Measurements from ENCODE around the gene RBM33.

RBM33 gene

DNA sequence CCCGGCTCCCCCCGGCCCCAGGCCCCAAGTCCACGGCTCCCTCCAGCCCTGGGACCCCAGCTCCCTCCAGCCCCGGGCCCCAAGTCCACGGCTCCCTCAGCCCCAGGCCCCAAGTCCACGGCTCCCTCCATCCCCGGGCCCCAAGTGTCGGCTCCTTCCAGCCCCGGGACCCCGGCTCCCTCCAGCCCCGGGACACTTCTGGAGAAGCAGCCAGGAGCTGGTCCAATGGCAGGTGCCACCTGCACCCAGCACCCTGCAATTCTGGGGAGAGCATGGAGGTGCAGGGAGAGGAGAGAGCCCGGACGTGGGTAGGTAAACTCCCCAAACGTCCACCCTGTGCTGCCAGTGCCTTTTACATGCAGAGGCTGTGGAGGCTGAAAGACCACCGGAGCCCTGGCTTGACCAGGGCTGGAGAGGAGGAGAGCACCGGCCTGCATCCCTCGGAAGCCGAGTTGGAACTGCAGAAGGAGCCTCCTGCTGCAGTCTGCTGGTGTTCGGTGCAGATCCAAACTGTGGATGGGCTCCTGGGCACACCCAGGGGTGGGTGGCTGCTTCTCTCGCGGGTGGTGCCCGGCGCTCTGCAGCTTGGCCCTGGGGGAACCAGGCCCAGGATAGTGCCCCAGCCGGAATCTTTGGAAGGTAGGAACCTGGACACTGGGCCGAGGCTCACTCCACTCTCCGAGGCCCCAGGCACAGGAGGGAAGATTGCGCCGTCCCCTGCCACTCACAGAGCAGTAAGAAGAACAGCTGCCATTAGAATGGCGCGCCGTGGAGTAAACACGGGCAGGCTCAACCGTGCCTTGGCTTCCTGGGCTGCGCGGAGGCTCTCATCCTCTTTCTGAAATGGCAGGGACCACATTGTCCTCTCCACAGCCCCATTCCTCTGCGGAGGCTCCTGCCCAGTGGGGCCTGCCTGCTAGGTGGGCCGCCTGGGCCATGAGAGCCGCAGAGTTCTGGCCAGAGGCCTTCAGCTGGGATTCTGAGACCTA lies 153.1 kb downstream of the RBM33 start:
- Mint-ChIP-seq H3K27me3 (peaks cover 75% of the 10 kb centered on the region), H3K9me3 (no peaks in the 10 kb centered on the region), H3K27ac (no peak overlapping the region), H3K36me3 (peaks cover 2% of the 10 kb centered on the region), H3K4me1 (peaks cover 14% of the 10 kb centered on the region), H3K4me3 (no peak overlapping the region)
- CTCF ChIA-PET, result no interaction called here
- DNase-seq, result no peak

DNA sequence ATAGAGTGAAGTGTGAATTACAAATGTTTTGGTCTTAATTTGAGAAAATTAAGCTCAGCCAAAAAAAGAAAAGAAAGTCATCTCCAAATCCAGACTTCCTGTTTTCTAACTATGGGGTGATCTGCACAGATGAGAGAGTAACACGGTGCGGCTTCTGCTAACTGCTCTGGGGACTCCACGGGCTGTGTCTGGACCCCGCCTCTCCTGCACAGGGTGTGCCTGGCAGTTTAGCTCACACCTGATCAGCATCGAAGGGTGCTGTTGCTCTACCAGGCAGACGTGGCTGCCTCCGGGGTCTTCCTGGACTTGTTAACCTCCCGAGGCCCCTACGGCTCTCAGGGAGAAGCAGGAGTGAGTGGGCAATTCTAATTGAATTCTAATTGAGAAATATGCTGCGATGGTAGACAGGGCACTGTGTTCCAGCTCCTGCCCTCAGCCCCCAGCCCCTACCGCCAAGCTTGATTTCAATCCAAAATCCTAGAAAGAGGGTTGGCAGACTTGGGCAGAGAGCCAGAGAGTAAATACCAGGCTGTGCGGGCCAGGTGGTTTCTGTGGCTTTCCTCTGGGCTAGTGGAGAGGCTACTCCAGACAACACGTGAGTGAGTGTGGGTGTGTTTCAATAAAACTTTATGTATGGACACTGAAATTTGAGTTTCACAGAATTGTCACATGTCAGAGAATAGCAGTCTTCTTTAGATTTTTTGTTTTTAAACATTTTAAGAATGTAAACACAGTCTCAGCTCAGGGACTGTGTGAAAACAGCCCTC lies 154.4 kb downstream of the RBM33 start:
- Mint-ChIP-seq H3K27ac (no peak overlapping the region), H3K36me3 (peaks cover 2% of the 10 kb centered on the region)
- CTCF ChIA-PET, result interaction anchor here (0.6 kb wide), 1 partner anchor 200 kb away, joined by 3 read pairs; no protein-coding TSS in a partner anchor

DNA sequence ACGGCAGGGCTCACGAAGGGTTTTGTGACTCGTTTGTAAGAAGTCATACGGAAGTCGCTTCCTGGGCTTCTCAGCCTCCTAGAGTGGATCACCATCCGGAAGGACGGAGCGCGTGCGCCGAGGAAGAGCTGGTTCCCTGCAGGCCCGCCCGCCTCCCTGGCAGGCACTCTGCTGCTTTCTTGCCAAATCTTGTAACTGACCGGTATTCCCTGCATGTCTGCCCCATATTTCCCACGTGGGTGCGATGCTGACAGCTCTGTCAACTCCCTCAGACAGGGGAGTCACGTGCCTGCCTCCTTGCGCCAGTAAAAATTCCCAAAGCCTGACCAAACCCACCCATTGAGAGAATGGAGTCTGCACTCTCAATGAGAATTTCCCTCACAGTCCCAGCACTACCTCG lies 155.1 kb downstream of the RBM33 start:
- Mint-ChIP-seq H3K4me3 (no peak overlapping the region), H3K27ac (no peak overlapping the region), H3K9me3 (no peaks in the 10 kb centered on the region), H3K36me3 (peaks cover 2% of the 10 kb centered on the region), H3K27me3 (peaks cover 94% of the 10 kb centered on the region), H3K4me1 (peaks cover 21% of the 10 kb centered on the region)
- DNase-seq, result no peak
- CTCF ChIA-PET, result no interaction called here

More for the DNA sequence above, 154.4 kb downstream of the RBM33 start:
- peaks cover 87% of the 10 kb centered on the region for H3K27me3 Mint-ChIP-seq
- DNase-seq, result no peak
- no peaks in the 10 kb centered on the region for H3K9me3 Mint-ChIP-seq
- peaks cover 18% of the 10 kb centered on the region for H3K4me1 Mint-ChIP-seq
- H3K4me3 Mint-ChIP-seq, result no peak overlapping the region

DNA sequence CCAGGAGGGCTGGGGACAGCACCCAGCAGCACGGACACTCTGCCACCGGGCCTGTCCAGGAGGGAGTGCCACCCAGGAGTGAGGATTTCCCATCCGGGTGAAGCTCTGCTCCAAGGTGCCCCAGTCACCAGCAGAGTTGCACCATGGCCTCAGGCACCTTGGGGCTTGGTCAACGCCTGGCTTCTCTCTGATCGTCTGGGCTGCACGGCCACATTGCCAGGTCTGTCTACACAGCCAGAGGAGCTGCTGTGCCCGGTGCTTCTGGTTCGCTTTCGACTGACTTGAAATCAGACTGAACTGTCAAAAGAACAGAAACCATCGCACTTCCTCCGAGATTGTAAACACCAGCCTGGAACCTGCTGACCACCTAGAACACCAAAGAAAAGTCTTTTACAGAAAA lies 155.8 kb downstream of the RBM33 start:
- Mint-ChIP-seq H3K27me3 (peaks cover 98% of the 10 kb centered on the region), H3K9me3 (no peaks in the 10 kb centered on the region), H3K4me3 (no peak overlapping the region), H3K27ac (no peak overlapping the region), H3K4me1 (peaks cover 24% of the 10 kb centered on the region), H3K36me3 (peaks cover 2% of the 10 kb centered on the region)
- CTCF ChIA-PET, result no interaction called here
- no peak for DNase-seq

DNA sequence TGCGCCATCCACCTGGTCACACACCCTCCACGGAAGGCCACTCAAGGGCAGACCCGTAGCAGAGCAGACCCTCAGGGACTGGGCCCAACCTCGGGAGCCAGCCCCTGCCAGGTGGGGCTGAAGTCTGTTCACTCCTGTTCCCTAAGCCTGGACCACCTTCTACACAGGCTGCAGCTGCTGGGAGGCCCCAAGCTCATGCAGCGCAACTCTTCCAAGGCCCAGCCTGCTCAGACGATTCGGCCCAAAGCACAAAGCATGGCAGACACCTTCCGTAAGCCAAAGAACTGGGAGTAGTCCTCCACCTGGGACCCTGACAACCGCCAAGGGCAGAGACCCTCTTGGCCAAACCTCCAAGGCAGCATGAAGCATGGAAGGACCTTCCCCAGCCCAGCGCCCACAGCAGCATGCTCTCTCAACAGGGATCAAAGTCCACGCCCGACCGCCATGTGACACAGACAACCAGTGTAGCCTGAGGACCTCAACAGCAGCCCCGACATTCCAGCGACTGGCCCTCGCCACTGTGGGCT lies 156.3 kb downstream of the RBM33 start:
- H3K4me1 Mint-ChIP-seq, result peaks cover 24% of the 10 kb centered on the region
- no peak overlapping the region for H3K27ac Mint-ChIP-seq
- CTCF ChIA-PET, result no interaction called here
- peaks cover 98% of the 10 kb centered on the region for H3K27me3 Mint-ChIP-seq
- no peak for DNase-seq
- H3K4me3 Mint-ChIP-seq, result no peak overlapping the region
- peaks cover 2% of the 10 kb centered on the region for H3K36me3 Mint-ChIP-seq
- no peaks in the 10 kb centered on the region for H3K9me3 Mint-ChIP-seq

DNA sequence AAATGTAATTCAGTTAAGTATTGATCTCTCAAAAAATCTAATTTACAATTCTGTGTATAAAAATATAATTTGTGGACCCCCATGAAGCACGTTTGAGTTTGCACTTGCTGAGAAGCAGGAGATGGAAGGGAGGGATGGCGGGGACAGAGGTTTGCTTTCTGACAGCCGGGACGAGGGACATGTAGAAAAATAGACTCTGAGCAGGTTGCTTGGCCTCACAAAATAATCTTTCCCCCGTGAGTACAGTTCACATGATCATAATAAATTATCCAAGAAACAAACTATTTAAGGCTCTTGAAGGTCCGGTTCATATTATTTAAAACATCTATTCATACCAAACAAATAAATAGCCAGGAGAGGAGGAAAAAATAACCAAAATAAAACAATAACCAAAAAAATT lies 157.8 kb downstream of the RBM33 start:
- peaks cover 98% of the 10 kb centered on the region for H3K27me3 Mint-ChIP-seq
- CTCF ChIA-PET, result no interaction called here
- no peaks in the 10 kb centered on the region for H3K9me3 Mint-ChIP-seq
- peaks cover 2% of the 10 kb centered on the region for H3K36me3 Mint-ChIP-seq
- no peak overlapping the region for H3K27ac Mint-ChIP-seq
- no peak overlapping the region for H3K4me3 Mint-ChIP-seq
- DNase-seq, result no peak
- H3K4me1 Mint-ChIP-seq, result peaks cover 33% of the 10 kb centered on the region

DNA sequence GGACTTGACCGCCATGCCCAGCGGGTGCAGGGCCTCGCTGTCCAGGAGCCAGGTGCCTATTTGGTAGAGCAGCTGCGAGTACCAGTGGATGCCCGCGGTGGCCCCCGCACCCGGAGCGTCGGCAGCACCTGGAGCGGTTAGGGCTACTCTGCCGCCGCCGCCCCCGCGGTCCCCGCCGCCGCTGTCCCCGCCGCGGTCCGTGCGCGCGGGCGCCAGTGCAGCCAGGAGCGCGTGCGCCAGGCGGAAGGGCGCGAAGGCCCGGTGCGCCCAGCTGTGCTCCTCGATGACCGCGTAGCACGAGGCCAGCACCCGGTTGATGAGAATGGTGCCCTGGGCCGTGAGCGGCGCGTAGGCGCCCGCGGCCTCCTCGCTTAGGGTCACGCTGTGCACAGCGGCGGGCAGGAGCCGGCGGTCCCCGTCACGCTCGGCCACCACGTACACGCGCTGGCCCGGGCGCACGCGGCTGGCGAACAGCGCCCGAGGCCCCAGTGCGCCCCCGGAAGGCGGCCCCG lies 158.5 kb downstream of the RBM33 start:
- no peak overlapping the region for H3K27ac Mint-ChIP-seq
- H3K4me3 Mint-ChIP-seq, result no peak overlapping the region
- CTCF ChIA-PET, result no interaction called here
- H3K36me3 Mint-ChIP-seq, result peaks cover 2% of the 10 kb centered on the region
- H3K9me3 Mint-ChIP-seq, result no peaks in the 10 kb centered on the region
- peaks cover 98% of the 10 kb centered on the region for H3K27me3 Mint-ChIP-seq
- DNase-seq, result no peak
- peaks cover 38% of the 10 kb centered on the region for H3K4me1 Mint-ChIP-seq

DNA sequence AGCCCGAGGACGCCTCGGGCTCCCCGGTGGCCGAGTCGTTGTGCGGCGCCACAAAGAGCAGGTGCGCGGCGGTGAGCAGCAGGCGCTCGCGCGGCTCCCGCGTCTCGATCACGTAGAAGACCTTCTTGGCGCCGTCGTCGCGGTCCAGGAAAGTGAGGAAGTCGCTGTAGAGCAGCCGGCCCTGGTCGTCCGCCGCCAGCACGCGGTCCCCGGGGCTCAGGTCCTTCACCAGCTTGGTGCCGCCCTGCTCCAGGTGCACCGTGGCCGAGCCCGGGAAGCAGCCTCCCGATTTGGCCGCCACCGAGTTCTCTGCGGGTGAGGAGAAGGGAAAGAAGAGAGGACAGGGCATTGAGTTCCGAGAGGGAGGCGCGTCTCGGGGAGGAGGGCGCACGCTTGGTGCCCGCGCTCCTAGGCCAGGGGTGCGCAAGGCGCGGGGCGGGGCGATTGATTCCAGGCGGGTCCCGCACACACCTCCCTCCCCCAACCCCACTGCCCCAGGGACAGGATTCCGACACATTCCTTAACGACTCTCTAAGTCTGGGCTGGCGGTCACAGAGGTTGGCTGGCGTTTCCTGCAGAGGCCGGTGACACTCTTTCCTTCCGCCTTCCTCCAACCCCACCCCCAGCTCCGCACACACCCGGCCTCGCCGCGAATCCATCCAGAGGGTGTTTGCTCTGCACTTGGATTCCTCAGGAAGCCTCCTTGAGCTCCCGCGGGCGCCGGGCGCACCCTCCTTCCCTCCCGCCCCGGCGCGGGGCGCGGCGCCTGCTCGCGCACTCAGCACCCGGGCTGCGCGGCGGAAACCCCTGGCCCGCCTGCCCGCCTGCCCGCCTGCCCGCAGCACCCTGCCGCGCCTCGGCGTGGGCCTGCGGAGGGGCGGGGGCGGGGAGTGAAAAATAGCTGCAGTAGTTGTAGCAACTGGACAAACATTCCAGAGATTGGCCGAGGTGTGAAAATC lies 159.2 kb downstream of the RBM33 start:
- peaks cover 32% of the 10 kb centered on the region for H3K4me1 Mint-ChIP-seq
- peak; percentile 36 for DNase-seq
- H3K36me3 Mint-ChIP-seq, result peaks cover 2% of the 10 kb centered on the region
- H3K27ac Mint-ChIP-seq, result no peak overlapping the region
- peaks cover 98% of the 10 kb centered on the region for H3K27me3 Mint-ChIP-seq
- no peaks in the 10 kb centered on the region for H3K9me3 Mint-ChIP-seq
- H3K4me3 Mint-ChIP-seq, result peak overlapping the region; percentile 73
- CTCF ChIA-PET, result no interaction called here

DNA sequence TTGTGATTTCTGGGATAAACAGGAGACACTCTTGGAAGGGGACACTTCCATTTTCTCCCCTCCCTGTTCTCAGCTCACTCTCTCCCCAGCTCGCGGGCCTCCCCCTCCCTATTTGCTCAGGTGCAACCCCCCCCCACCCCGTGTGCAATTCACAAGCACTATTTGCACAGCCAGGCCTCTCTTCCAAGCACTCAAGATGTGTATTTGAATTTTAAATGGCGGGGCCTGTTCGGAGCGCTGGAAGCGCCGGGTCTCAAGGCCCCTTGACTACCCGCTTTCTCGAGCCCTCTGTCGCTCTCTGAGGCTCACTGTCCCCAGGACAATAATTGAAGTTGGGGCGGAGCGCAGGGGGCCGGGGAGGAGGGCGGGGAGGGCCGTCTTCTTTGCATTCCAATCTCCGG lies 160.0 kb downstream of the RBM33 start:
- CTCF ChIA-PET, result no interaction called here
- Mint-ChIP-seq H3K36me3 (peaks cover 2% of the 10 kb centered on the region), H3K27me3 (peaks cover 98% of the 10 kb centered on the region), H3K9me3 (no peaks in the 10 kb centered on the region), H3K27ac (no peak overlapping the region), H3K4me1 (peaks cover 31% of the 10 kb centered on the region), H3K4me3 (no peak overlapping the region)
- no peak for DNase-seq

DNA sequence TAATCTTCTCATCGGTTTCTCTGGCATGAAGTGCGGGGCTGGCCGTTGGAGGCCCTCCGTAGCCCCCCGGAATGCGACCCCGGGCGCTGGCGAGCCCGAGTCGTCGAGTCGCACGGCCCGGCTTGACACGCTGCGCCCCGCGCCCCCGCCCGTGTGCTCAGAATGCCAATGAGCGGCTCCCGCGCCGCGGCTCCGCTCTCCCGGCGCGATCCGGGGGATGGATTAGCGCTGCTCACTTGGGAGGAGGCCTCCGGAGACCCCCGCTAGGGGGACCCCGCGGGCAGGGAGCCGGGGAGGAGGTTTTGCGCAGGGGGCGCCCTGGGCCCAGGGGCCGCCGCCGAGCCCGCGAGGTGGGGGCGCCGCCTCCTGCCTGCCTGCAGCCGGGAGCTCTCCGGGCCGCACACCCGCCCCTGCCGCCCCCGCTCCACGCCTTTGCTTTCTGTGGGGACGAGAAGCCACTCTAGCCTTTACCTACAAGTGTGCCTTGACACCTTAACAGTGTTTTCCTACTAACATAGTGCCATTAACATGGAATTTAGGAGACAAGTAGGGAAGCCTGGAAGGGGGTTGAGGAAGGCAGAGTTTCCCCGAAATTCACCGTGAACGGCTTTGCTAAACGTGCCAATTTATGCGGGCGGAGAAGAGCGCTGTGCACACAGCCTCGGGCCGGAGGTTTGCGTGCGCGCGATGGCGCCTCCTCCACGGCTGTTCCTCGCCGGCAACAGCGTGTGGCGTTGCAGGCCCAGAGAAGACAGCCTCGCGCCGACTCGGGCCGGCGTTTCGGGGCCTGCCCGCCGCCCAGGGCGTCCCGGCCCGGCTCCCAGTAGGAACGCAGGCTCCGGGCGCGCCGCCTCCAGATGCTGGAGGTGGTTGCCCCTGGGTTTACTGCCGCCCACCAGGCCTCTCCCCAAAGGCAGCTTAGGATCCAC lies 160.7 kb downstream of the RBM33 start:
- Mint-ChIP-seq H3K4me3 (peak overlapping the region; percentile 48), H3K27me3 (peaks cover 97% of the 10 kb centered on the region), H3K4me1 (peaks cover 33% of the 10 kb centered on the region), H3K9me3 (no peaks in the 10 kb centered on the region), H3K27ac (peak overlapping the region; percentile 53), H3K36me3 (peaks cover 2% of the 10 kb centered on the region)
- CTCF ChIA-PET, result interaction anchor here (0.7 kb wide), 1 partner anchor 182 kb away, joined by 3 read pairs; no protein-coding TSS in a partner anchor
- peak; percentile 67 for DNase-seq

DNA sequence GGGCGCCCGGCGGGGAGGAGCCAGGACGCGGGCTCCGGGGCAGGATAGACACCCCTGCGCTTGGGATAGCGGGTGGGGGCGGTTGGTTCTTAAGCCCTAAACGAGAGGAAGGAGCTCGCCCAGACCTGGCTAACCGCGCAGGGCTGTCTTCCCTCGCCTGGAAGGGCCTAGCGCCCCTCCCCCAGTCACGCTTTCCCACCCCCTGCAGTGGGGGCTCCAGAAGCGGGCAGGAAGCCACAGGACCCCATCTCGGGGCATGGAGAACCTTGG lies 161.3 kb downstream of the RBM33 start:
- Mint-ChIP-seq H3K4me3 (no peak overlapping the region), H3K27me3 (peaks cover 97% of the 10 kb centered on the region), H3K27ac (no peak overlapping the region), H3K4me1 (peaks cover 33% of the 10 kb centered on the region), H3K9me3 (no peaks in the 10 kb centered on the region), H3K36me3 (peaks cover 2% of the 10 kb centered on the region)
- CTCF ChIA-PET, result interaction anchor here (0.7 kb wide), 1 partner anchor 183 kb away, joined by 3 read pairs; no protein-coding TSS in a partner anchor
- no peak for DNase-seq

DNA sequence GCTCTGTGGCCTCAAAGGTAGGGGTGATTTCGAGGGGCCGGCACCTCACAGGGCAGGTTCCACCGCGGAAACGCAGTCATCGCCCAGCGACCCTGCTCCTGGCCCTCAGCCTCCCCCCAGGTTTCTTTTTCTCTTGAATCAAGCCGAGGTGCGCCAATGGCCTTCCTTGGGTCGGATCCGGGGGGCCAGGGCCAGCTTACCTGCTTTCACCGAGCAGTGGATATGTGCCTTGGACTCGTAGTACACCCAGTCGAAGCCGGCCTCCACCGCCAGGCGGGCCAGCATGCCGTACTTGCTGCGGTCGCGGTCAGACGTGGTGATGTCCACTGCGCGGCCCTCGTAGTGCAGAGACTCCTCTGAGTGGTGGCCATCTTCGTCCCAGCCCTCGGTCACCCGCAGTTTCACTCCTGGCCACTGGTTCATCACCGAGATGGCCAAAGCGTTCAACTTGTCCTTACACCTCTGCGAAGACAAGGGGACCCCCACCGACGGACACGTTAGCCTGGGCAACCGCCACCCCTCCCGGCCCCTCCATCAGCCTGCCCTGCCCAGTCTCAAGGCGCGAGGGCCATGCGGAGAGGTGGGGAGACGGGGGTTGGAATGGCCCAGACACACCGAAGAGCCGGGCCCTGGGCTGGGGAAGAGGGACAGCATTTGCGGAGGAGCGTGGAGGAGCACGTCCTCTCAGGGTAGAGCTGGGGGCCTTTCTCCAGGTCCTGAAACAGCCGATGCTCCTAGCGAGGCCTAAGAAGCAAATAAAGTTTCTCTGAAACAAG lies 161.8 kb downstream of the RBM33 start:
- DNase-seq, result no peak
- peaks cover 33% of the 10 kb centered on the region for H3K4me1 Mint-ChIP-seq
- H3K27ac Mint-ChIP-seq, result no peak overlapping the region
- peaks cover 2% of the 10 kb centered on the region for H3K36me3 Mint-ChIP-seq
- H3K9me3 Mint-ChIP-seq, result no peaks in the 10 kb centered on the region
- CTCF ChIA-PET, result interaction anchor here (0.7 kb wide), 1 partner anchor 183 kb away, joined by 3 read pairs; no protein-coding TSS in a partner anchor
- H3K27me3 Mint-ChIP-seq, result peaks cover 97% of the 10 kb centered on the region
- no peak overlapping the region for H3K4me3 Mint-ChIP-seq
